WI38 (cell line): ENCODE measurements around the gene SMS.

Experiments used
- H3K4me3 ChIP-seq: 2 replicates; pipeline ENCODE4 v1.5.1; 2011; ENCODE audit warnings: low read depth, mild to moderate bottlenecking, control low read depth, low read length
- CTCF ChIP-seq: IDR thresholded peaks from 2 replicates; pipeline ENCODE4 v1.5.1; 2012; ENCODE audit warnings: low read depth, mild to moderate bottlenecking, control low read depth, low read length

SMS gene

GRCh38 chrX:21940356-21940829 lies at the start of gene SMS:
TSS of gene SMS (plus strand) at chrX:21940709. CDS start at chrX:21940825, 116 bp downstream.
- H3K4me3 ChIP-seq: peak within 1 kb of the TSS; percentile 67
- no peak for TF ChIP-seq CTCF

GRCh38 chrX:21905313-21905712 lies 35.2 kb upstream of the SMS start:
- no peak overlapping the region for H3K4me3 ChIP-seq
- TF ChIP-seq CTCF: no peak

GRCh38 chrX:21905953-21906352 lies 34.6 kb upstream of the SMS start:
- no peak overlapping the region for H3K4me3 ChIP-seq
- no peak for TF ChIP-seq CTCF

- TF ChIP-seq CTCF: no peak
- H3K4me3 ChIP-seq: no peak overlapping the region
Measured at GRCh38 chrX:21907260-21907659, 33.2 kb upstream of the SMS start.

GRCh38 chrX:21911481-21911880 lies 29.0 kb upstream of the SMS start:
- no peak overlapping the region for H3K4me3 ChIP-seq
- no peak for TF ChIP-seq CTCF

GRCh38 chrX:21912220-21912619 lies 28.3 kb upstream of the SMS start:
- TF ChIP-seq CTCF: no peak
- no peak overlapping the region for H3K4me3 ChIP-seq

- TF ChIP-seq CTCF: no peak
- no peak overlapping the region for H3K4me3 ChIP-seq
Measured at GRCh38 chrX:21912989-21913388, 27.5 kb upstream of the SMS start.
